ENCODE results near the gene ARSA.

Gene ARSA

GRCh38 chr22:50579752-50580151 is 48.2 kb downstream of the ARSA start:
- DNase-seq (ENCODE audit: low read depth in 2 of 2) = no peak

GRCh38 chr22:50578776-50579310 is 49.1 kb downstream of the ARSA start:
- DNase-seq (ENCODE audit: low read depth in 2 of 2) = no peak

- DNase-seq (ENCODE audit: low read depth in 2 of 2) = no peak
These were observed 49.8 kb downstream of the ARSA start, which contains the start of gene CPT1B for GRCh38 chr22:50577987-50578775. TSS of gene CPT1B (minus strand) at chr22:50578427. CDS start at chr22:50577915, 512 bp downstream.

- no peak for DNase-seq (ENCODE audit: low read depth in 2 of 2)
These were observed 50.3 kb downstream of the ARSA start for GRCh38 chr22:50577697-50577986.

- DNase-seq (ENCODE audit: low read depth in 2 of 2) = no peak
These were observed 50.9 kb downstream of the ARSA start for GRCh38 chr22:50576806-50577696.

GRCh38 chr22:50576070-50576469 is 51.9 kb downstream of the ARSA start:
- no peak for DNase-seq (ENCODE audit: low read depth in 2 of 2)

GRCh38 chr22:50575426-50575941 is 52.5 kb downstream of the ARSA start:
- no peak for DNase-seq (ENCODE audit: low read depth in 2 of 2)

All from stimulated activated CD8-positive, alpha-beta memory T cell treated with anti-CD3 and anti-CD28 coated beads, Interleukin-2, amount 100 ng/mL, for 48 hours (primary cell).